GM21367 (cell line): ENCODE data around the gene SLC45A2.

Source experiments
- ATAC-seq: cut with Tn5 transposase; IDR thresholded peaks from one replicate; pipeline ENCODE4 v1.9.1; 2021; ENCODE audit not compliant: unreplicated experiment

The SLC45A2 gene

DNA sequence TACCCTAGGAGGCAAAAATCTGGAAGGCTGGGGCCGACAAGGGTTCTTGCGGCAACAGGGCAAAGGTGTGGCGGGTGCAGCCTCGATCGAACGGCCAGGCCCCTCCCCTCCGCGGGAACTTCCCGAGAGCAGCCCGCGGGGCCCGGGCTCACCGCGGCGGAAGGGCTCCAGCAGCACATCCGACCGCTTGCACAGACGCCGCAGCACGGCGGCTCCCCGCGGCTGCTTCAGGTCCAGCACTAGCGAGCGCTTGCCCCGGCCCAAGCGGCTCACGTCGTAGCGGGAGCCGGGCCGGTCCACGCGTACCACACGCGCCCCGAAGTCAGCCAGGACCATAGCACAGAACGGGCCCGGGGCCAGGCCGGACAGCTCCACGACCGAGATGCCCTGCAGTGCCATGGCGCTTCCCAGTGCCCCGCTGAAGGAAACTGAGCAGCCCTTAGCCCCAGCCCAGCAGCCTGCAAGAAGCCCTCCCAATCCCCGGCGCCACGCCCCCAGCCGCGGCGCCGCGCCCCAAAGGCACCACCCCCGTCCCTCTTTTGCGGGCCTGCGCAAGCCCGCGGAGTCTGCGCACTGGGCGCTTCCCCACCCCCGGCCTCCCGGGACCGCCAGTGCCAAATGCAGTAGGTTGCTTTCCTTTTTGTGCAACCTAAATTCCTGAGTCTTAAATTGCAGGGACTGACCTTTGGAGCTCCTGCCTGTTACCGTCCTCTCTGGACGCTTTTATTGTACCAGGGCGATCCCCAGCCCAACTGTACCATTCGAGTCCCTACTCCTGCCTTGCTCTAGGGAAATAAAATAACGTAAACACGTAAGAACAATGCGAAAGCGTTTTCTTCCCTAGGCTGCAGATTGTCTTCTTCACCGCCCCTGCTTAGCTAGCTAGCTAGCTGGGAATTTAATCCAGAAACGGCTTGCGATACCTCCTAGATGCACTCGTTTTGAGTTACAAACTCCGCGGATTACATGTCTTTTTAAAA, 23.4 kb upstream of the SLC45A2 start, which contains the start of gene AMACR:
Gene AMACR, minus strand, starts transcription at position 430 of the 980 bp plus-strand sequence. Its CDS starts 31 bp downstream, at position 399.
- peak; percentile 90 for ATAC-seq

GRCh38 chr5:34007201-34007620, 22.7 kb upstream of the SLC45A2 start:
- ATAC-seq = no peak

DNA sequence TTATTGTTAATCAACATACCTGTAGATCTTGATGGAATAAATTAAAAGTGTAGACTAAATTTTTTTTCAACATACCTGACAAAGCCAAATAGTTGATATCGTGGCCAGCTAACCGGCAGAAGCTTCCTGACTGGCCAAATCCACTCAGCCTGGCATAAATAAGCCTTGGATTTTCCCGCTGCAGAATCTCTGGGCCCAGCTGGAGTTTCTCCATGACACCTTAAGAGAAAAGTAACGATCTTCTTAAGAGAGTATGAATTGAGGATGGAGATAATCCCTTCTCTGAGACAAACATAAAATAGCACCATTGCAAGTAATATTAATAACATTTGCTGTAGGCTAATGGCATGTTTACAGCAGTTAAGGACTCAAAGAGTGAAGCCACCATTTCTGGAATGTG, 21.2 kb upstream of the SLC45A2 start:
- ATAC-seq = no peak

DNA sequence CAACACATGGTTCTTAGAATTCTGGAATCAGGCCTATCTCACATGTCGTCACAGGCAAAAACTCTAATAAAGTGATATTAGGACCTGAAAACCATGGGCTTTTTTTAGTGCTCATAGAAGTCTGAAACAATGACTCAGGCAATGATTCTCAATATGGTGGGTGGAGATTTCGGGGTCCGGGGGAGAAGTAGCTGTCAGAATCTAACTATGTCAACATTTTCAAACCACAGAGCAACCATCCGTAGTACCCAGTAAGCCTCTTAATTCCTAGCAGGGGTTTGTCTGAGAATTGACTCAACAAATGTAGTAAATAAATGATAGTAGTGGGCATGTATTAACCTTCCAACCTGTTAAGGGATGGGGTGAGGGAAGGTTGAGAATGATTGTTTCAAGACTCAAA, 20.7 kb upstream of the SLC45A2 start:
- no peak for ATAC-seq

DNA sequence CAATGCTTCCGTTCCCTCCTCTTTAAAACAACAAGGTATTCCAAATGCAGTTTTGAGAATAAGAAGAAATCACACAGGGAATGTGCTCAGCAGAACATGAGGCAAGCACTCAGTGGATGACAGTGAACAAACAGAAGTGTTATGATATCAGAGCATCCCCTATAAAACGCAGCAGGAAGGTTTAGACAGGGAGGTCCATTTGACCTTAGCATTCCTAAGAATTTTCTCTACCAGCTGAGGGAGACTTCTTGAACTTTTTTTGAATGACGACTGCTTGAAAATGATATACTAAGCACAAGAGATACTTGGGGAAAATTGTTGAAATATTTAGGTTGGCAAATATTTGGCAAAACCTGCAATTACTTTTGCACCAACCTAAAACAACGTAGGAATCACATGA, 19.4 kb upstream of the SLC45A2 start:
- no peak for ATAC-seq

GRCh38 chr5:34002629-34003328, 18.3 kb upstream of the SLC45A2 start:
- no peak for ATAC-seq

DNA sequence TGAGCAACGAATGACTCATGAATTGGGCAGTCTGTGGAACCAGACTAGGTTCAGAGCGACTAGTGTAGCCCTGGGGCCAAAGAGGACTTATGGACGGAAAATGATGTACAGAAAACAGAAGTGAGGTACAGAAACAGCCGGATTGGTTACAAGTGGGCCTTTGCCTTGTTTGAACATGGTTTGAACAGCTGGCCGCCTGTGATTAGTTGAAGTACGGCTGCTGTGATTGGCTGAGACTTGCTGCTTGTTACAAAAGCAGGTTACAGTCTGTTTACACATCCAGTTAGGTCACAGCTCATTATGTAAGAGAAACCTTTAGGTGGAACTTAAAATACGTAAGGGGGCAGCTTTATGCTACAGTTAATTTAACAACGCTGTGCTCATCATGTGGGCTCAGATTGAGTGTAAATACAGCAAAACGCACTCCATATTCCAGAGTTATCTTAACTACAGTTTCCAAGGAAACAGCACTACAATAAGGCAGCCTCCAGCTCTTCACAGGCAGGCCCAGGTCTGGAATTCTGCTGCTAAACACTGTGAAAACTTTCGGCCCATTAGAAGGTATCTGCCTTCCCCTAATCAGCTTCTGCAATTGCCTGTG, 16.8 kb upstream of the SLC45A2 start:
- no peak for ATAC-seq

DNA sequence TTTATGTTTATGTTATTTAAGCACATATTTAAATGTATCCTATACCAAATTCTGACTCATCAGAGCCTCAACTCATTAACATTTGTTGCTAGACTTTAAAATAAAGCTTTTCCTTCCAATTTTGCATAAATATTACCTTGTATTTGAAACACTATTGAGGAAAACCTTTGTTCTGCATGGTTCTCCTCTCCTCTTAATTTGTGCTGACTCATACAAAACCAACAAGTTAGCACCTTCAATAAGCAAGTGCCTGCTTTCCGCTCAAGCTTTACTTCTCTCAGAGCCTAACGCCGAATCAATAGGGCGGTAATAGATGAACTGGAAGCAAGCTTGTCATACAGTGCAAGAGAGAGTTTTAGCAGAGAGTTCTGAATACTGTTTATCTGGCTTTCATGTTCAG, 15.5 kb upstream of the SLC45A2 start:
- no peak for ATAC-seq

DNA sequence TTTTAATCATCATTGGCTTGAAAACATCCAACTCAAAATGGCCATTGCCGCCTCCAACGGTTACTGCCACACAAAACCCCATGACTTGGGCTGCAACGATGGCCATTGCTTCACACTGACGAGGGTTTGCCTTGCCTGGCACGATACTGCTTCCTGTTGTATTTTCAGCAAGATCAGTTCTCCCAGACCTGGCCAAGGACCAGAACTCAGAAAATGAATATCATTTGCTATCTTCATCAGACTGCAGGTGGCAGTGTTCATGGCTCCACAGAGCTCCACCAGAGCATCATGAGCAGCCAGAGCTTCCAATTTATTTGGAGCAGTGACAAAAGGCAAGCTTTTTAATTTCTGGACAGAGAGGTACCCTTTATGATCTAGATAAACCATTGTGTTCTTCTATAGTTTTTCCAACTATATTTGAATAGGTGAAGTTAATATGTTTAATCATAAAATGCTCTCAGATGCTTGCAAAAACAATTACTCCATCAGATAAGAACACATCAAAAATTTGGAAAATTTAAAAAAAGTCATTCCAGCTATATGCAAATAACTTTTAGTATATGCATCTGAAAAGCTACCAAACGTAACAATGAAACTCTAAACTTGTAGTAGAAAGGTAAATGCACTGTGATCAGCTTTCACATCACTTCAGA, 13.0 kb upstream of the SLC45A2 start:
- peak; percentile 77 for ATAC-seq

- no peak for ATAC-seq
Measured at GRCh38 chr5:33995865-33996264, 11.4 kb upstream of the SLC45A2 start.

DNA sequence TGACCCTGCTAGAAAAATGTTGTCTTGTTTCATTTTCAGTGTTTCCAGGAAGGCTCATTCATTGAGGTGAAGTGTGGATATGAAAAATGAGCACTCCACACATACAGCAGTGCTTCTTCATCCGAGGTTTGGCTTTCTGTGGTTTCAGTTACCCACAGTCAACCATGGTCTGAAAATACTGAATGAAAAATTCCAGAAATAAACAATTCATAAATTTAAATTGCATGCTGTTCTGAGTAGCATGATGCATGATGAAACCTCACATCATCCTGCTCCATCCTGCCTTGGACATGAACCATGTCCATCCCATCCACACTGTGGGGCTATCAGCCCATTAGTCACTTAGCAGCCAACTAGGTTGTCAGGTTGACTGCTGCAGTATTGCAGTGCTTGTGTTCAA, 10.4 kb upstream of the SLC45A2 start:
- ATAC-seq = no peak

- no peak for ATAC-seq
Measured at GRCh38 chr5:33992864-33993263, 8.4 kb upstream of the SLC45A2 start.

DNA sequence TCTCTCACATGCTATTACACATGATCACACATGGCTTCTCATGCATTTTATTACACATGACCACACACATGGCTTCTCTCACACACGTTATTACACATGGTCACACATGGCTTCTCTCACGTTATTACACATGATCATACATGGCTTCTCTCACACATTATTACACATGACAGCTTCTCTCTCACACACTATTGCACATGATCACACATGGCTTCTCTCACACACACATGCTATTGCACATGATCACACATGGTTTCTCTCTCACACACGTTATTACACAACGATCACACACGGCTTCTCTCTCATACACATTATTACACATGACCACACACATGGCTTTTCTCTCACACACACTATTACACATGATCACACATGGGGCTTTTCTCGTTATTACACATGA, 954 bp upstream of the SLC45A2 start:
- ATAC-seq = no peak

GRCh38 chr5:33984178-33984577, 315 bp downstream of the SLC45A2 start:
- ATAC-seq = no peak

DNA sequence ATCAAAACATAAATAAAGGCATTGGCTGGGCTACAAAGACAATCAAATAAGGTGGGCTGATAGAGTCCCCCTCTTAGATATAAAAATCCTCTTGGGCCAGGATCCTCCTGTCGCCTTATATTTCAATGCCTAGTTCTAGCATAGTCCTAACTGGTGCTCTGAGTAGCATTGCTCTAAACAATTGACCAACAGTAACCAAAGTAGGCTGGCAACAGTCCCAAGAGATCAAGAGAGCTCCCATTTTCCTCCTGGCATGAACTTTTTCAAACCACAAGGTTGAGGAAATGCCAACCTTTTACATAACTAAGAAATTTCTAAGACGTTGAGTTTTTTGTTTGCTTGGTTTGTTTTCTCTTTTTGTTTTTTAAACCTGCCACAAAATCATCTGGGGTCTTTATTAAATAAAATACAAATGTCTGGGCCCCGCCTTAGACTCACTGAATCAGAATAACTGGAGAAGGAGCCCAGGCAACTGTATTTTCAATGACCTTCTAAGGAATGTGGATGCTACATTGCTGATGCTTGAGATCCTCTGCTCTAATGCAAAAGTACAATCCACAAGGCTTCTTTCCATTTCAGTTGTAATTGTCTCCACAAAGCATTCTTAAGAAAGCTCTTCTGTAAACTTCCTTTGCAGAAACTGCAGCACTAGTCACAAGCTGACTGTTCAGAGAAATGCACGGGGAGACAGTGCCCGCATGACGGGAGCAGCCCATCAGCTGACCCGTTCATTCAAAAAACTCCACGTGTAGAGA, 2.9 kb downstream of the SLC45A2 start:
- no peak for ATAC-seq

- no peak for ATAC-seq
Measured at GRCh38 chr5:33980030-33980429, 4.5 kb downstream of the SLC45A2 start.

GRCh38 chr5:33978306-33978705, 6.2 kb downstream of the SLC45A2 start:
- ATAC-seq = no peak

DNA sequence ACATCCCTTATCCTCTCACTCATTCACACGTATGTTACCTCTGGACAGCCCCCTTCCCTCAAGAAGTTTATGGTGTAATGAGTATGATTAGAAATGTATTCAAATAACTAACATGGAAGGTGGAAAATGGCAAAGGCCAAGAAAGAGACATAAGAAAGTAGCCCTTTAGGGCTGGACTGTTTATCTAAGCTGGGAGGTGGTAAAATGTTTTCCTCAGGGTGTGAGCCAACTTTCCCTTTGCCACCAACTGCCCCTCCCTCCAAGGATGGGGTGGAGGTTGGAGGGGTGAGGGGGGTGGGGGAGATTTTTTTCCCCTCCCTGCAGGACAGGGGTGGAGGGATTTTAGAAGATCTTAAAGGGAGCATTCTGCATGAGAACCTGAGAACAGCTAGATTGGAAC, 8.2 kb downstream of the SLC45A2 start:
- no peak for ATAC-seq

DNA sequence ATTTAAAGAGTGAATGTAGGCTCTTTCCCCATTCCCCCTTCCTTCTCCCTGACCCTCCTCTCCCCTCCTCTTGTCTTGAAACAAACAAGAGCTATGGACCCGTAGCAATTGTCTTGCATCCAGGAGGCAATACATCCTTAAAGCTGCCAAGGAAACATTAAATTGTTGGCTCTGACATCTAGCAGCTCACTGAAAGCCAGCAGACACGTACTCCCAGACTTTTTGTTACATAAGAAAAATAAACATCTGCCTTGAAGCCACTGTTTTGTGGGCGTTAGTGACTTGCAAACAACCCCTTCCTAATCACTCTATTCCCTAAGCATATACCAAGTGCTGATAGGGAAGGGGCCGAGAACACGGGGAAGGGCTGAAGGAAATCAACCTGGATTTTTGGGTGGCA, 8.6 kb downstream of the SLC45A2 start:
- no peak for ATAC-seq

GRCh38 chr5:33973271-33973670, 11.2 kb downstream of the SLC45A2 start:
- peak; percentile 51 for ATAC-seq
